DMS114 treated with DMSO at 0.1 percent for 48 hours (cell line): ENCODE results near the gene TIGD2.

ENCODE experiments used
- DNase-seq: peaks from one replicate; lab custom pipeline; 2025; ENCODE audit not compliant: unreplicated experiment; lab: John Stamatoyannopoulos, UW

The TIGD2 gene

GRCh38 chr4:89161841-89162240 is 50.5 kb downstream of the TIGD2 start:
- DNase-seq = no peak

- DNase-seq = no peak
These were observed 51.2 kb downstream of the TIGD2 start for GRCh38 chr4:89162496-89162895.

- DNase-seq = no peak
These were observed 51.7 kb downstream of the TIGD2 start for GRCh38 chr4:89162987-89163386.

- DNase-seq = no peak
These were observed 53.1 kb downstream of the TIGD2 start for GRCh38 chr4:89164400-89164799.
